ENCODE data around the gene HDHD3. TPM values are rescaled to one million over a fixed set of nuclear protein-coding genes. Genes with fewer than 3 reads are reported as not detected.
A peak's percentile ranks its signal among the peaks of the same experiment; 100 is the strongest.

HDHD3 gene
- total RNA-seq, 4 donors from 2014 or later: 56.1 to 258 (median 237) TPM

GRCh38 chr9:113341712-113342410 lies 34.9 kb downstream of the HDHD3 start:
- TF ChIP-seq POLR2A (IDR thresholded peaks at IDR 0.05) (no peak), CTCF (IDR thresholded peaks at IDR 0.05) (no peak)
- Histone ChIP-seq H3K4me3 (no peak overlapping the region), H3K4me1 (peaks cover 0 to 14% (median 2%) of the 10 kb centered on the region in 4 donors), H3K36me3 (no peaks in the 10 kb centered on the region), H3K9me3 (no peaks in the 10 kb centered on the region), H3K27me3 (no peaks in the 10 kb centered on the region), H3K27ac (no peak overlapping the region)
- DNase-seq: no peak

DNA sequence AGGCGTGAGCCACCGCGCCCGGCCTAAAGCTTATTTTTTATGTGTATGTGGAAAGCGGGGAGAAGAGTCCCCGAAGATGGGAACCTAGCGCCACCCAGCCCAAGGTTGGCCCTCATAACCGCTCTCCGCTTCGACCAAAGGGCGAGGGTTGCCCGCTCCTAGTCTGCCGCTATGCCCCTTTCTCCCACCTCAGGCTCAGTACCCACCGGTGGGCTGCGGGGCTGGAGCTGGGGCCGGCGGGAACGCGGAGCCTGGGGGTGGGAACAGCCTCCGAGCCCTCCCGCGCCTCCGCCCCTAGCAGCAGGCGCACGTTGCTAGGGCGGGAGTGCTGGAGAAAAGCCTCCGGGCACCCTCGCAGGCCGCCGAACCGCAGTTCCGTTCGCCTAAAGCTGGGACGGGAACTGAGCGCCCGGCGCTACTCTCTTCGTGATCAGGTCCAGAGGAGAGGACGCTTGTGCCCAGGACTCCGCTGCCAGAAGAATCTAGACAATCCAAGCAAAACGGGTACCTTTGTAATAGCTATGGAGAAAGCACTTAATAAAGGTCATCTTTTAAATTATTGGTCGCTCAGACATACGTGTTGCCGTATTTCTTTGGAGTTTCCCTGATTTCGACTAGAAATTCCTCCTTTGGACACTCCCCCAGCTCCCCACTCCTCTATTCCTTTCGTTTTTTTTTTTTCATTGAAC lies 36.6 kb downstream of the HDHD3 start, which contains the start of gene WDR31:
TSS of gene WDR31 (minus strand) at position 265 of the 689 bp plus-strand sequence. CDS start 8,253 bp downstream, outside the sequence.
- peak within 1 kb of the TSS in 3 of 4 donors; percentile 56 to 67 (median 57) for H3K27ac ChIP-seq
- DNase-seq: peak; percentile 71 to 91 (median 88)
- peak within 1 kb of the TSS; percentile 62 to 67 (median 65) for H3K4me3 ChIP-seq
- no peaks in the 10 kb centered on the region for H3K36me3 ChIP-seq
- H3K9me3 ChIP-seq: no peaks in the 10 kb centered on the region
- no peaks in the 10 kb centered on the region for H3K27me3 ChIP-seq
- peak in 1 of 6 experiments; percentile 4 for TF ChIP-seq CTCF (IDR thresholded peaks at IDR 0.05)
- peak in 1 of 2 donors; percentile 29 for TF ChIP-seq POLR2A (IDR thresholded peaks at IDR 0.05)
- H3K4me1 ChIP-seq: peaks cover 0 to 11% (median 2%) of the 10 kb centered on the region in 4 donors

GRCh38 chr9:113337714-113338113 lies 39.1 kb downstream of the HDHD3 start:
- no peak for DNase-seq
- no peaks in the 10 kb centered on the region for H3K36me3 ChIP-seq
- no peak overlapping the region for H3K4me3 ChIP-seq
- no peaks in the 10 kb centered on the region for H3K27me3 ChIP-seq
- H3K9me3 ChIP-seq: no peaks in the 10 kb centered on the region
- no peak for TF ChIP-seq POLR2A (IDR thresholded peaks at IDR 0.05)
- no peak overlapping the region for H3K27ac ChIP-seq
- peaks cover 0 to 8% (median 2%) of the 10 kb centered on the region in 4 donors for H3K4me1 ChIP-seq

DNA sequence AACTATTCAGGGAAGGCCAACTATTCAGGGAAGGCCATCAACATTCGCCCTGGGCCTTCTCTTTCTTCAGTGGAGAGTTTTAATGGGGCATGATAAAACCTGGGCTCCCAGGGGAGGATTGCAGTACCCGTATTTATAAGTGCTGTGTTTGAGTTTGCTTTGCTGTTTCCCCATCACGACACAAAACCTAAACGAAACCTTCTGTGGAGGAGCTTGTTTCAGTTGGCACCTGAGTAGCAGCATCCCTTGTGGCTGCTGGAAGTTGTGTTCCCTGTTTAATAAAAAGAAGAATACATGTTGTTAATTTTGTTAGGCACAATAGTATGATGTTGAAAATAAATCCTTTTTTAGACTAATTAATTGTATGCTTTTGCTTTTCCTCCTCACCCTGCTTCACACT lies 45.0 kb downstream of the HDHD3 start:
- Histone ChIP-seq H3K27ac (no peak overlapping the region), H3K27me3 (no peaks in the 10 kb centered on the region), H3K4me3 (no peak overlapping the region), H3K9me3 (no peaks in the 10 kb centered on the region), H3K4me1 (no peaks in the 10 kb centered on the region), H3K36me3 (no peaks in the 10 kb centered on the region)
- no peak for DNase-seq
- TF ChIP-seq CTCF (IDR thresholded peaks at IDR 0.05): no peak
- TF ChIP-seq POLR2A (IDR thresholded peaks at IDR 0.05): no peak

DNA sequence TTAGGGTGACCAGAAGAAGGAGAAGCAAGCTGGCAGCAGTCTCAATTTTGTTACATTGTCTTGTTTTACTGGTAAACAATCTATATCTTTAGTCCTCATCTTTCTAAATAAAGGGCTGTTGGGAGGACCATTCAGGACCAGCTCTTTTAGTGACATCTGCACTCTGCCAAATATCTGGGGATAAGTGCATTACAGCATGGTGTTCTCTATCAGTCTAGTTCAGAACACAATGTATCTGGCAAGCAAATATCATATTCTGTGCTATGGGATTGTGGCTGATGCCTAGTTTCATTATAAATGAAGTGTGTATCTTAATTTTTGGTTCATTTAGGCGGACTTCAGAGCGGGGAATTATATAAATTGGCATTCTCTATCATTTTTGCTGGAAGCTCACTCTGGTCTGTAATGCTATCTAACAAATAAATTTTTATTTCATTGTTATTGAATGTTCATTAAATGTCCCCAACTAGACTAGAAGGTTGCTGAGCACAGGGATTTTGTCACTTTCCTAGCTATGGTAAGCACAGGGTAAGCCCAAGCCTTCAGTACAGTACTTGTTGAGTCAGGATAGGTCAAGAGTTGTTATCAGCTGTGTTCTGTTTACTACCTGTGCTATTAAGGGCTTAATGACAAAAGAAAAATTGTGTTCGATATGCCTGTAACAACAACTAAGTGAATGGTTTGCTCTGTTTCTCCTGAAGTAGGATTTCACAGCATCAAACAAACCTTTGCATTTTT lies 48.6 kb downstream of the HDHD3 start:
- TF ChIP-seq CTCF (IDR thresholded peaks at IDR 0.05): no peak
- no peak for TF ChIP-seq POLR2A (IDR thresholded peaks at IDR 0.05)
- no peak overlapping the region for H3K27ac ChIP-seq

More for the DNA sequence above, 48.6 kb downstream of the HDHD3 start:
- no peaks in the 10 kb centered on the region for H3K27me3 ChIP-seq
- H3K36me3 ChIP-seq: no peaks in the 10 kb centered on the region
- H3K4me3 ChIP-seq: no peak overlapping the region
- no peaks in the 10 kb centered on the region for H3K4me1 ChIP-seq
- DNase-seq: no peak
- no peaks in the 10 kb centered on the region for H3K9me3 ChIP-seq
